Fibroblast of lung (primary cell): ENCODE measurements around the gene F10.

Experiments
- CTCF ChIP-seq, 2 donors: IDR thresholded peaks in 1 of 2; conservative IDR thresholded peaks in 1 of 2; 1 replicate in 1 of 2; 2 replicates in 1 of 2; pipeline ENCODE4 v1.5.1; 2011 to 2012; ENCODE audit warnings: low read length in 2 of 2, control low read depth in 1 of 2, inconsistent platforms in 1 of 2, low read depth in 1 of 2, mild to moderate bottlenecking in 1 of 2
- EZH2 ChIP-seq: IDR thresholded peaks from 2 replicates; pipeline ENCODE4 v1.5.1; 2012; ENCODE audit warnings: low read length, control low read depth, mild to moderate bottlenecking; ENCODE audit errors: missing control alignments

DNA sequence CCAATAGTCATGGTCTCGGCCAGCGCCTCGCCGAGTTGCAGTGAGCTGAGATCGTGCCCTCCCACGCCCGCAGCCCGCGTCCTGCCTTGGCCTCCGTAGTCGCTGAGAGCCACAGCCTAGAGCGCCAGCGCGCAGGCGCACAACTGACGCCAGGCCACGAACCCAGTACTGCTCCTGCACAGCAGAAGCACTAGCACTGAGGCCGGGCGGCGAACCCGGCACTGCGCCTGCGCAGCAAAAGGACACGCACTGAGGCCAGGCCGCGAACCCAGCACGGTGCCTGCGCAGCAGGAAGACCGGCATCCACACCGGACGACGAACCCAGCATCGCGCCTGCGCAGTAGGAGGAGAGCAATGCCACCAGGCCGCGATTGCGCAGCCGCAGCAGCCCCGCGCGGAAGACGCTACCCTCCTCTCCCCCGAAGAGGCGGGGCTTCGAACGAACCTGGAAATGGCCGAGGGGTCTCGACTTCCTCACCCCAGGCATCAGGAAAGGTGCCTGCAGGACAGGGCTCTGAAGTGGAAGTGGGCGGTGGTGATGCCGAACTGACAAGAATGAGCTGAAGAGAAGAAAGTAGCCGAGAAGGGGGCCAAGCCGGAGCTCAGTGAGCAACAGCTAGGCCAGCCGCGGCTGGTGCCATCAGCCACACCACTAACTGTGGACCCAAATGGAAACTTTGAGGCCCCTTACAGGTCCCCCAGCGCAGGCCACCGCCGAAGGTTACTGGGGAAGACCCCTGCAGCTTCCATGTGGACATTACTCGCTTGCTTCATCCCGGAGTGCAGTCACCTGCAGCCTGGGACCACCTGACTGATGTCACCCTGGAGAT, 7.5 kb downstream of the F10 start:
- no peak for TF ChIP-seq CTCF (conservative IDR thresholded peaks at IDR 0.05 in 1 of 2, IDR thresholded peaks at IDR 0.05 in 1 of 2; ENCODE audit: low read depth in 1 of 2, low read length in 2 of 2)
- no peak for TF ChIP-seq EZH2
